GM21723 (cell line): Measurements from ENCODE around the gene SMAP1.

Source experiments
- ATAC-seq: cut with Tn5 transposase; IDR thresholded peaks from one replicate; pipeline ENCODE4 v1.9.1; 2021; ENCODE audit warnings: mild to moderate bottlenecking, moderate library complexity; ENCODE audit not compliant: unreplicated experiment

The SMAP1 gene

DNA sequence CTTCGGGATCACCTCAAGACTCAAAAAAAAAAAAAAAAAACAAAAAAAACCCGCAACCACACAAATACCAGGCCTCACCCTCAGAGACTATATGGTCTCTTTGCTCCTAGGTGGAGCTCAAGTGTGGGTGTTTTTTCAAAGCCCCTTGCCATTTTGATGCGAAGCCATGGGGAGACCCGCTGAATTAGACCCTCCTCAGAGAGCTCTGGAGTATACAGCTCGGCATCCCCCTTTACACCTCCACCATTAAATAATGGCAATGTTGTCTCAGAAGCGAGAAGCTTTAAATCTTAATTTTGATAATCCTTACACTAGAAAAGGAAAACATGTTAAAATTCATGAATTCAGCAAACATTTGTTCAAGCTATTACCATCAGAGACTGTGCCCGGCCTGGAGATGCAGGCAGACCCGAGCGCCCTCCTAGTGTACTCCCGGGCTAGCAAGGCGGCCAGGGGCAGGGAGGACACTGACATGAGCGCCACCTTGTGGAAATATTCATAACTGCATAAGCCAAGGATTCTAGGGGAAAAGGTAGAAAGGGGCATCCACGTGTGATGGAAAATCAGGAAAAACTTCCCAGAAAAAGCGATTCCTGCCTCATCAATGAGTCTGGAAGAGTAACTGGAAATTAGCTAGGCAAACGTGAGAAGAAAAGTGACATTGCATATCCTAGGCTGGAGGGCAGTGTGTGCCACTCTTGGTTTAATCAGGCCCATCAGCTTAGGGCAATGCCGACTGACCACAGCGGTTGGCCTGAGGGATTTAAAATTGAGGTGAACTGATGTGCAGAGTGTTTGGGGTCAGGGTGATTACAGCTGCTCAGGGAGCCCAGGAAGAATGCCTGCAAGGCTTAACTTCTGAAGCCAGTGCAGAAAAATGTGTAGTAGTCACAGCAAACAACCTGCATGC, 216.6 kb downstream of the SMAP1 start:
- ATAC-seq: peak; percentile 83

- ATAC-seq: no peak
Measured at GRCh38 chr6:70886071-70886470, 218.4 kb downstream of the SMAP1 start.

GRCh38 chr6:70886661-70887060, 219.0 kb downstream of the SMAP1 start:
- no peak for ATAC-seq

DNA sequence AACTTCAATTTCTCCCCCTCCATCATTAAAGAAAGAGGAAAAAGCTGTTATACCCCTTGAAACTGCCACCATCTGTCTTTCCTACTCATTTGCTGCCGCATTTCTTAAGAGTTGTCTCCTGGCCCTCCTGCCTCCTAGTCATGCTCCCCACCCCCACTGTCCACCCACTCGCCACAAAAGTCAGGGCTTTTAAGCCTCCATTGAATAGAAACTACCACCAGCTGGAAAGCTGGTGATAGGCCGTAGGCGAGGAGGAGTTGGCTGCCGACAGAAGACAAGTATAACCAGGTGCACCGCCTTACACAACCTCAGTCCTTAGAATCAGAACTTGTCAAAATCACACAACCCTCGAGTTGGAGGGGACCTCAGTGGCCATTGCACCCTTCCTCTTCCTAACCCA, 221.6 kb downstream of the SMAP1 start:
- ATAC-seq: no peak

DNA sequence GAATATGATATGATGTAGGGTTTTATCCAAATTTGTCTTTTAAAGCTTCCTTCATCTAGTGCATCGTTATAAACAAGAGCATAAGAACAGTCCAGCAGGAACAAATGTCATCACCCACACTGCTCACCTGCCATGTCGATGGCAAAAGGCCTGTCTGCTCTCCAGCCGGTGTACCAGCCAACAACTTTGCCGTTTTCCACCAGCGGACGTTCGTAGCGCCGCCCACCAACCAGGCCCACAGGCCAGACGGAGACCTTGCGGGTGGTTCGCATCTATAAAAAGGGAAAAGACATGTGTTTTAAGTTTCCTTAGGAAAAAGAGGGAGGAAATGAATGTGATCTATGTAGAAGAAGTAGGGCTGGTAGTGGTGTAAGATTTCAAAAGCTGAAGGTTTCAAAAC, 226.3 kb downstream of the SMAP1 start:
- no peak for ATAC-seq

- no peak for ATAC-seq
Measured at GRCh38 chr6:70900047-70900446, 232.4 kb downstream of the SMAP1 start.

- ATAC-seq: no peak
Measured at GRCh38 chr6:70901324-70901723, 233.6 kb downstream of the SMAP1 start.

DNA sequence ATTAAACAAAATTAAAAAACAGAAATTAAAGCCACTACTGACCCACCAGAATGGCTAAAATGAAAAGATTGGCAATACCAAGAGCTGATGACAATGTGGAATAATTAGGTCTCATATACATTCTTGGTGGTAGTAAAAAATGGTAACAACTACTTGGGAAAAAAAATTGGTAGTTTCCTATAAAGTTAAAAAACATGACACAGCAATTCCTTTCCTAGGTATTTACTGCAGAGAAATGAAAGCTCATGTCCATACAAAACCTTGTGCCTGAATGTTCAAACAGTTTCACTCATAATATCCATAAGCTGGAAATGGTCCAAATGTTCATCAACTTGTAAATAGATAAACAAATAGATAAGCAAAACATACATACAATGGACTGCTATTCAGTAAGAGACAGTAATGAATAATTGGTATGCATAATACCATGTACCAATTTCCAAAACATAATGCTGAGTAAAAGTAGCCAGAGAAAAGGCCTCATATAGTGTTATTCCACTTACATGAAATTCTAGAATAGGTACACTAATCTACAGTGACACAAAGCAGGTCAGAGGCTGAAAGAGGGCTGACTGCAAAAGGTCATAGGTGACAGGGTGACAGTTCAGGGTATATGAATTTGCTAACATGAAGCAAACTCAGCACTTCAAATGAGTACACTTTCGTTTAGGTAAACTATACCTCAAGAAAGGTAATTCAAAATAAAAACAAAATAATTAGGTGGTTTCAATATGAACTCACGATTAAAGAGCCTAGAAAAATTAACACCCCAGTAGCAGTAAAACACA, 236.2 kb downstream of the SMAP1 start:
- no peak for ATAC-seq

DNA sequence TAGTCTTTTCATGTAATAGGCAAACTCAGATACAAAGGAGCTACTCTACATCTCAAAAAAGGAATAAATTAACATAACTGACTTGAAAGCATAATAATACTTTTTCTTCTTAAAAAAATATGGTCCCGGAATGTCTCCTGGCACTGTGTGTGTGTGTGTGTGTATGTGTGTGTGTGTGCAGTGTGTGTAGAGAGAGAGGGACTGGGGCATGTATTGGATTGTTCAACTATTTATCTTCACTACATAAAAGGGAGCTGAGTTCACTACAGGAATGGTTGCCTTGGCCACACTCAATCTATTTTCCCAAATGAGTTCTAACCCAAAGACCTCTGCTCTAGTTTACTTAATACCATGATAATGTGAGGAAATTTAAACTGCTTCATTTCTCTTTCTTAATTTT, 238.1 kb downstream of the SMAP1 start:
- no peak for ATAC-seq
